Neural progenitor cell (in vitro differentiated cells): Measurements from ENCODE around the gene IPCEF1. TPM values are rescaled to one million over a fixed set of nuclear protein-coding genes. Genes with fewer than 3 reads are reported as not detected.

Experiments used
- DNase-seq: peaks from one replicate; pipeline ENCODE4 v3.0.0-alpha.2; 2016; ENCODE audit warnings: low spot score
- H2AFZ ChIP-seq: fragments of 200-600 bp; sonication (generic); replicated peaks from 2 replicates; pipeline ENCODE4 v1.6.1; 2016; ENCODE audit warnings: antibody characterized with exemption
- H3F3A ChIP-seq: fragments of 200-600 bp; sonication (generic); 2 replicates; pipeline ENCODE4 v1.6.1; 2016; ENCODE audit warnings: antibody characterized with exemption, low read depth
- H3K27ac ChIP-seq: fragments of 200-600 bp; sonication (generic); 2 replicates; pipeline ENCODE4 v1.5.1; 2016; ENCODE audit warnings: mild to moderate bottlenecking
- H3K27me3 ChIP-seq: fragments of 200-600 bp; sonication (generic); 2 replicates; pipeline ENCODE4 v1.6.1; 2016; ENCODE audit warnings: mild to moderate bottlenecking, moderate library complexity
- H3K36me3 ChIP-seq: fragments of 200-600 bp; sonication (generic); 2 replicates; pipeline ENCODE4 v1.5.1; 2016
- H3K4me1 ChIP-seq: fragments of 200-600 bp; sonication (generic); 2 replicates; pipeline ENCODE4 v1.6.1; 2016; ENCODE audit warnings: mixed run types
- H3K4me2 ChIP-seq: fragments of 200-600 bp; sonication (generic); 2 replicates; pipeline ENCODE4 v1.6.1; 2016
- H3K4me3 ChIP-seq: fragments of 200-600 bp; sonication (generic); 2 replicates; pipeline ENCODE4 v1.5.1; 2016
- H3K79me2 ChIP-seq: fragments of 200-600 bp; sonication (generic); 2 replicates; pipeline ENCODE4 v1.6.1; 2016; ENCODE audit warnings: low read depth
- H3K9ac ChIP-seq: fragments of 200-600 bp; sonication (generic); 2 replicates; pipeline ENCODE4 v1.6.1; 2016
- H3K9me3 ChIP-seq: fragments of 200-600 bp; sonication (generic); 2 replicates; pipeline ENCODE4 v1.5.1; 2016; ENCODE audit warnings: low read depth
- H4K20me1 ChIP-seq: fragments of 200-600 bp; sonication (generic); 2 replicates; pipeline ENCODE4 v1.6.1; 2016; ENCODE audit warnings: low read depth
- H3K27ac Mint-ChIP-seq: 3 replicates; pipeline ENCODE4 v1.8.0; 2021; ENCODE audit warnings: mixed read lengths
- H3K27me3 Mint-ChIP-seq: 2 replicates; pipeline ENCODE4 v1.8.0; 2022; ENCODE audit warnings: low read depth, mild to moderate bottlenecking, inconsistent platforms, moderate library complexity, mixed read lengths; ENCODE audit not compliant: insufficient read depth
- H3K36me3 Mint-ChIP-seq: 3 replicates; pipeline ENCODE4 v1.8.0; 2021; ENCODE audit warnings: mixed read lengths
- H3K4me1 Mint-ChIP-seq: 3 replicates; pipeline ENCODE4 v1.8.0; 2021; ENCODE audit warnings: mixed read lengths
- H3K4me3 Mint-ChIP-seq: 3 replicates; pipeline ENCODE4 v1.8.0; 2021; ENCODE audit warnings: mild to moderate bottlenecking, moderate library complexity, mixed read lengths
- H3K9me3 Mint-ChIP-seq: 3 replicates; pipeline ENCODE4 v1.8.0; 2020; ENCODE audit warnings: mixed read lengths
- CTCF ChIP-seq: fragments of 200-600 bp; sonication (generic); IDR thresholded peaks from 2 replicates; pipeline ENCODE4 v1.5.1; 2017; ENCODE audit warnings: antibody characterized with exemption, mild to moderate bottlenecking
- EZH2 ChIP-seq: fragments of 200-600 bp; sonication (generic); IDR thresholded peaks from 2 replicates; pipeline ENCODE4 v1.6.1; 2017; ENCODE audit warnings: antibody characterized with exemption, mild to moderate bottlenecking, moderate library complexity
- EZH2phosphoT487 ChIP-seq: fragments of 200-600 bp; sonication (generic); IDR thresholded peaks from 2 replicates; pipeline ENCODE4 v1.6.1; 2017; ENCODE audit warnings: antibody characterized with exemption
- total RNA-seq: library from RNA; depleted of rRNA; stranded (reverse); fragments of >200 nt; gene quantifications from 2 replicates; pipeline ENCODE4 v1.2.3, GENCODE V29; 2015; ENCODE audit warnings: low replicate concordance

Gene IPCEF1
- total RNA-seq, 1 donor from 2014 or later = 0.13 TPM

DNA sequence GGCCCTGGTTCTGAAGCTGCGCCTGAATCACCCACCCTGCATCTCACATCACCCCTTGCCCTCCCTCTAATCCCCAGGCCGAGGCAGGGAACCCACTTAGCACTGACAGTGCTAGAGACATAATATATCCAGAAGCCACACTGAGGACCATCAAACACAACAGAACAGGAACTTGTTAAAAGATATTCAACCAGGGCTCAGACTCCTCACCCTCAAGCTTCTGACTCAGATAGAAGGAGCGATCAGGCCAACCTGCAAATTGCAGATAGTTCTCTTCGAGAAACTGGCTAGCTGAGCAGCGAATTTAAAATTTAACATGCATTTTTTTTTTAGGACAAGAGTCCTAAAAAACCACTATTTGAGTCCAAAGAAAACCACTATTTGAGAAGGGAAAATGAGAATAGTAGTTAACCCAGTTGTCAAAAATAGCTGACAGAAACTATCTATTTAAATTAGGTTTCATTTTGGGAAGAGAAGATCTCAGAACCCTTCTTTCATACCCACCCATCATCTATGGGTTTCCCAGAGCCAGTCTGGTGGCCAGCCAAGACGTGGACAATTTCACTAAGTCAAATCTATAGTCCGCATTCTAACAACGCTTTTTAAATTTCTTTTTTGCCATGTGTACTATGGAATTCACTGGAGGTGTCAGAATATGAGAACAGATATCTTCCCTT is 222.0 kb downstream of the IPCEF1 start:
- no peak for TF ChIP-seq EZH2
- no peak for TF ChIP-seq CTCF
- no peak for TF ChIP-seq EZH2phosphoT487
- Mint-ChIP-seq H3K4me3 (no peak overlapping the region), H3K27ac (no peak overlapping the region), H3K9me3 (peaks cover 2% of the 10 kb centered on the region), H3K4me1 (peaks cover 12% of the 10 kb centered on the region), H3K36me3 (no peaks in the 10 kb centered on the region), H3K27me3 (peaks cover 2% of the 10 kb centered on the region)
- no peak overlapping the region for H3K9ac ChIP-seq
- H3K27ac ChIP-seq = no peak overlapping the region
- H3K4me2 ChIP-seq = no peak overlapping the region
- no peaks in the 10 kb centered on the region for H3K36me3 ChIP-seq
- H3K9me3 ChIP-seq = no peaks in the 10 kb centered on the region
- H3K4me1 ChIP-seq = peaks cover 5% of the 10 kb centered on the region
- no peaks in the 10 kb centered on the region for H4K20me1 ChIP-seq
- no peak overlapping the region for H2AFZ ChIP-seq
- no peaks in the 10 kb centered on the region for H3K79me2 ChIP-seq
- no peaks in the 10 kb centered on the region for H3F3A ChIP-seq
- H3K27me3 ChIP-seq = peaks cover 4% of the 10 kb centered on the region
- DNase-seq = no peak
- H3K4me3 ChIP-seq = no peak overlapping the region

- Histone ChIP-seq H3K9ac (no peak overlapping the region), H4K20me1 (no peaks in the 10 kb centered on the region), H3K9me3 (no peaks in the 10 kb centered on the region), H2AFZ (no peak overlapping the region), H3K4me1 (peaks cover 34% of the 10 kb centered on the region), H3K4me3 (no peak overlapping the region), H3K27ac (no peak overlapping the region), H3F3A (peaks cover 10% of the 10 kb centered on the region), H3K79me2 (no peaks in the 10 kb centered on the region), H3K27me3 (peaks cover 59% of the 10 kb centered on the region), H3K4me2 (peak overlapping the region; percentile 4), H3K36me3 (no peaks in the 10 kb centered on the region)
- H3K4me1 Mint-ChIP-seq = peaks cover 26% of the 10 kb centered on the region
- H3K4me3 Mint-ChIP-seq = no peak overlapping the region
- no peak overlapping the region for H3K27ac Mint-ChIP-seq
- H3K9me3 Mint-ChIP-seq = peaks cover 5% of the 10 kb centered on the region
- TF ChIP-seq CTCF (no peak), EZH2phosphoT487 (peak; percentile 41)
- DNase-seq = peak; percentile 65
- H3K36me3 Mint-ChIP-seq = no peaks in the 10 kb centered on the region
- peaks cover 2% of the 10 kb centered on the region for H3K27me3 Mint-ChIP-seq
Observed at GRCh38 chr6:154127657-154128056, 228.9 kb downstream of the IPCEF1 start.

GRCh38 chr6:154125421-154125820 is 231.2 kb downstream of the IPCEF1 start:
- no peaks in the 10 kb centered on the region for H4K20me1 ChIP-seq
- Mint-ChIP-seq H3K4me1 (peaks cover 15% of the 10 kb centered on the region), H3K4me3 (no peak overlapping the region)

More at GRCh38 chr6:154125421-154125820, 231.2 kb downstream of the IPCEF1 start:
- H3K9me3 Mint-ChIP-seq = peaks cover 8% of the 10 kb centered on the region
- Histone ChIP-seq H3K27ac (no peak overlapping the region), H3K4me1 (peaks cover 31% of the 10 kb centered on the region), H3K36me3 (no peaks in the 10 kb centered on the region), H3K27me3 (peaks cover 59% of the 10 kb centered on the region), H3K79me2 (no peaks in the 10 kb centered on the region), H3K9me3 (no peaks in the 10 kb centered on the region), H3K4me2 (no peak overlapping the region), H2AFZ (no peak overlapping the region), H3K9ac (no peak overlapping the region), H3K4me3 (no peak overlapping the region), H3F3A (peaks cover 10% of the 10 kb centered on the region)
- DNase-seq = no peak
- peaks cover 2% of the 10 kb centered on the region for H3K27me3 Mint-ChIP-seq
- H3K27ac Mint-ChIP-seq = no peak overlapping the region
- no peaks in the 10 kb centered on the region for H3K36me3 Mint-ChIP-seq
- no peak for TF ChIP-seq EZH2
- TF ChIP-seq CTCF = no peak
- TF ChIP-seq EZH2phosphoT487 = no peak
